ENCODE measurements around the gene CXCR2. TPM values are rescaled to one million over a fixed set of nuclear protein-coding genes. Genes with fewer than 3 reads are reported as not detected.

CXCR2 gene
- under 1 TPM; 0.07 to 0.35 TPM for total RNA-seq

DNA sequence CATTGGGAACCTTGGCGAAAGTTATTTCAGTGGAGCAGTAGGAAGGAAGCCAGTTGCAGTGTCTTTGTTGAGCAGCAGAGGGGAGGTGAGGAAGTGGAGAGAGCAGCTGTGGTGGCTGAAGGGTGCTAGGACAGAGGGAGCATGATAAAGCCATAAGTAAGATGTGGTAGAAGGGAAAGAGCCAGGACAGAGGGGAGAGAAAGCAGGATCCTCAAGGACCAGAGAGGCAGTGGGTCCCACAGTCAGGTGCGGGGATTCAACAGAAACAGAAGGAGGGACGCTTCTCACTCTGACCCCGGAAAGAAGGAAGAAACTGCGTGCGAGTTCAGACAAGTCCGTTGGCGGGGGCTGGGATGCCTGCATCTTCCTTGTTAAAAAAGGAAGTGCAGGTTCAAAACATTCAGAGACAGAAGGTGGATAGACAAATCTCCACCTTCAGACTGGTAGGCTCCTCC, at the start of gene CXCR2:
Gene CXCR2, plus strand, starts transcription at position 403 of the 455 bp plus-strand sequence. CDS start 8,774 bp downstream, outside the sequence.
- H3K27ac ChIP-seq: no peak within 1 kb of the TSS
- no peaks in the 10 kb centered on the region for H3K36me3 ChIP-seq
- no peaks in the 10 kb centered on the region for H3K4me1 ChIP-seq
- no peaks in the 10 kb centered on the region for H3K27me3 ChIP-seq
- intact Hi-C loops (cut with DNase I): no loop called here
- no peaks in the 10 kb centered on the region for H3K9me3 ChIP-seq
- no peak for DNase-seq
- TF ChIP-seq, protein P1, sequence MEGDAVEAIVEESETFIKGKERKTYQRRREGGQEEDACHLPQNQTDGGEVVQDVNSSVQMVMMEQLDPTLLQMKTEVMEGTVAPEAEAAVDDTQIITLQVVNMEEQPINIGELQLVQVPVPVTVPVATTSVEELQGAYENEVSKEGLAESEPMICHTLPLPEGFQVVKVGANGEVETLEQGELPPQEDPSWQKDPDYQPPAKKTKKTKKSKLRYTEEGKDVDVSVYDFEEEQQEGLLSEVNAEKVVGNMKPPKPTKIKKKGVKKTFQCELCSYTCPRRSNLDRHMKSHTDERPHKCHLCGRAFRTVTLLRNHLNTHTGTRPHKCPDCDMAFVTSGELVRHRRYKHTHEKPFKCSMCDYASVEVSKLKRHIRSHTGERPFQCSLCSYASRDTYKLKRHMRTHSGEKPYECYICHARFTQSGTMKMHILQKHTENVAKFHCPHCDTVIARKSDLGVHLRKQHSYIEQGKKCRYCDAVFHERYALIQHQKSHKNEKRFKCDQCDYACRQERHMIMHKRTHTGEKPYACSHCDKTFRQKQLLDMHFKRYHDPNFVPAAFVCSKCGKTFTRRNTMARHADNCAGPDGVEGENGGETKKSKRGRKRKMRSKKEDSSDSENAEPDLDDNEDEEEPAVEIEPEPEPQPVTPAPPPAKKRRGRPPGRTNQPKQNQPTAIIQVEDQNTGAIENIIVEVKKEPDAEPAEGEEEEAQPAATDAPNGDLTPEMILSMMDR (IDR thresholded peaks at IDR 0.05): no peak
- H3K9ac ChIP-seq (ENCODE audit: low read depth in 2 of 2, low read length in 2 of 2): no peak within 1 kb of the TSS
- H3K4me3 ChIP-seq: no peak within 1 kb of the TSS

DNA sequence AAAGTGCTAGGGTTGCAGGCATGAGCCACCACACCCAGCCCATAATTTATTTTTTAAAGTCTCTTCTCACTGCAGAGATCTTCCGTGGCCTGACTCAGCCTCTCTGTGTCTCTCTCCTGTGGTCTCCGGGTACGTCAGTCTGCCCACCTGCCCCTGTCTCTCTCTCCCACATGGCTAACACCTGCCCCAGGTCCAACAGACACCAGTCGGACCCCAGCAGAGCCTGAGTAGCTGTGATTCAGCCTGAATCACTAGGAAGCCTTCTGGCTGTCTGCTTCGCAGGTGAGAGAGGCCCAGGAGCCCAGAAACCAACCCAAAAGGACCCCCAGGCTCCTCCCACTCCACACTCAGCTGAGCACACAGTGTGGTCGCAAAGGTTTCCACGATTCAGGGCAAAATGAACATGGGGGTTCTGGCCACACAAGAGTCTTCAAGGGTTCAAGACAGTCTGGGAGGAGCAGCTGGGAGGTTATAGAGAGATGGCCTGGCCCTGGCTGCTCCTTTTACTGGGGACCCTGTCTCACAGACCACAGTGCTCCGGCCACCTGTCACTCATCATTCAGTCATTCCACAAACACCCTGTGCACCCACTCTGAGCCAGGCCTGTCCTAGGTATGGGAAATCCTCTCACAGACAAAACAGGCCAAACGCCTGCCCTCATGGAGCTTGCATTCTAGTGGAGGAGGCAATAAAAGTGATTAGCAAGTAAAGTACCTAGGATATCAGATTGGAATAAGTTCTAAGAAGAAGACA, 48.2 kb upstream of the CXCR2 start:
- Histone ChIP-seq H3K27me3 (no peaks in the 10 kb centered on the region), H3K9ac (ENCODE audit: low read depth in 2 of 2, low read length in 2 of 2) (no peak overlapping the region)
- TF ChIP-seq, protein P1 (IDR thresholded peaks at IDR 0.05): no peak

DNA sequence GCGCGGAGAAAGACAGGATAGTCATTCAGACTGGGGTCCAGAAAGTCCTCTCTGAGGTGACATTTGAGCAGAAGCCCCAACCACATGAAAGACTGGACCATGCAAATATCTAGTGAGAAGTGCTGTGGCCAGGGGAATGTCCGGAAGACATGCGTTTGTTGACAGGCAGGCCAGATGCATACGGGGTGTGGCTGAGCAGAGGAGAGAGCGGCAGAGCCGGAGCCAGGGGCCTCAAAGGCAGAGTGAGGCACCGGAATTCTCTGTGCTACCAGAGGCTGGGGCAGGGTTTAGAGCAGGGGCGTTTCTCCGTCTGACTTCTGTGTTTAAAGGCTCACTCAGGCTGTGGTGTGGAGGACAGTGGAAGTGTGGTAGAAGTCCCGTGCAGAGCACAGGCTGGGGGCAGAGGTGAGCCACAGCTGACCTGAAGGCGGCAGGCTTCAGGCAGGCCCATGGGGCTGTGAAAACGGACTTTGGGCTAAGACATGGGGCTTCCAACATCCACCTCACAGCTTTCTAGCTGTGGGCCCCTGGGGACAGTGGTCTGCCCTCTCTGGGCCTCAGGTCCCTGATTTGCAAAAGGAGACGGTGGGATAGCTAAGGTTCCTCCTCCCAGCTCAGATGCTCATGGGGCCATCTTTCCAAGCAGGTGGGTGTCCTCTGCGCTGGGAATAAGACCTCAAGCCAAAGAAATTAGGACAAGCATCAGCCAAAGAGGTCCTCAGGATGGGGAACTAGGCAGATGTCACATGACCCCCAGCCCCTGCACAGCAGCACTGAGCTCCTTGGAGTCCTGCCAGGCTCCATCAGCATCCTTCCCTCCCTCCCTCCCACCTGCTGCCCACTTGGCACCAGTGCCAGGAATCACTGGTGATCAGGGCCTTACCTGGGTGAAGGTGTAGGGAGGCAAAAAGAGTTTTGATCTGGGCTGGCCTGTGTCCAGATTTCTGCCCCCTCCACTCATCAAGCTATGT, 45.6 kb upstream of the CXCR2 start:
- no peaks in the 10 kb centered on the region for H3K9me3 ChIP-seq
- DNase-seq: no peak

More for the DNA sequence above, 48.2 kb upstream of the CXCR2 start:
- Histone ChIP-seq H3K27ac (no peak overlapping the region), H3K4me1 (no peaks in the 10 kb centered on the region), H3K4me3 (no peak overlapping the region), H3K9me3 (no peaks in the 10 kb centered on the region), H3K36me3 (no peaks in the 10 kb centered on the region)
- no peak for DNase-seq
- intact Hi-C loops (cut with DNase I): loop anchor here (10.0 kb wide), 1 partner anchor 293 kb away; no protein-coding TSS in a partner anchor

DNA sequence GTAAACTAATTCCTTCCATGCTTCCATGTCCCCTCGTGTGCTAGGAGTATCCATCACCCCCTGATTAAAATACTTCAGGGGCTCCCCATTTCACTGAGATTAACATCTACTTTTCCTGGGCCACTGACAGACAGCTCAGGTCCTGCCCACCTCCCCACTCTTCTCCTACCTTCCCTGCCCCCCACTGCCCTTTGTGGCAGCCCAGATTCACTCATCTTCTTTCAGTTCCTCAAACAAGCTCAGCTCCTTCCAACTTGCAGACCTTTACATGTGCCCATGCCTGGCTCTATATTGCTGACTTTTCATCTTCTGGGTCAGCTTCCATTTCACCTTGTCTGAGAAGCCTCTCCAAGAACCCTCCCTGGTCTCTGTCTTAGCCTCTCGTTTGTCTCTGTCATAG, 44.8 kb upstream of the CXCR2 start:
- Histone ChIP-seq H3K9me3 (no peaks in the 10 kb centered on the region), H3K4me1 (no peaks in the 10 kb centered on the region), H3K36me3 (no peaks in the 10 kb centered on the region), H3K4me3 (no peak overlapping the region), H3K9ac (ENCODE audit: low read depth in 2 of 2, low read length in 2 of 2) (no peak overlapping the region), H3K27me3 (no peaks in the 10 kb centered on the region), H3K27ac (no peak overlapping the region)
- DNase-seq: no peak
- intact Hi-C loops (cut with DNase I): no loop called here
- TF ChIP-seq, protein P1 (IDR thresholded peaks at IDR 0.05): no peak

More for the DNA sequence above, 45.6 kb upstream of the CXCR2 start:
- Histone ChIP-seq H3K27ac (no peak overlapping the region), H3K4me1 (no peaks in the 10 kb centered on the region), H3K9ac (ENCODE audit: low read depth in 2 of 2, low read length in 2 of 2) (no peak overlapping the region), H3K36me3 (no peaks in the 10 kb centered on the region), H3K4me3 (no peak overlapping the region), H3K27me3 (no peaks in the 10 kb centered on the region)
- intact Hi-C loops (cut with DNase I): loop anchor here (10.0 kb wide), 1 partner anchor 295 kb away; no protein-coding TSS in a partner anchor
- TF ChIP-seq, protein P1 (IDR thresholded peaks at IDR 0.05): no peak

GRCh38 chr2:218081695-218082094, 44.1 kb upstream of the CXCR2 start:
- intact Hi-C loops (cut with DNase I): no loop called here
- Histone ChIP-seq H3K36me3 (no peaks in the 10 kb centered on the region), H3K9ac (ENCODE audit: low read depth in 2 of 2, low read length in 2 of 2) (no peak overlapping the region), H3K27me3 (no peaks in the 10 kb centered on the region), H3K4me3 (no peak overlapping the region), H3K27ac (no peak overlapping the region), H3K9me3 (no peaks in the 10 kb centered on the region), H3K4me1 (no peaks in the 10 kb centered on the region)
- TF ChIP-seq, protein P1 (IDR thresholded peaks at IDR 0.05): no peak
- DNase-seq: no peak

Measured in colonic mucosa (tissue), 4 donors.